KMS-11 (cell line): ENCODE results near the gene C4orf50.

Experiments used
- H2AFZ ChIP-seq: fragments of 200-600 bp; sonication (generic); 2 replicates; pipeline ENCODE4 v1.6.1; 2016; ENCODE audit warnings: antibody characterized with exemption, mixed run types, low read depth
- H3K27ac ChIP-seq: fragments of 200-600 bp; sonication (generic); 2 replicates; pipeline ENCODE4 v1.6.1; 2016; ENCODE audit warnings: mild to moderate bottlenecking, mixed run types
- H3K27me3 ChIP-seq: fragments of 200-600 bp; sonication (generic); 2 replicates; pipeline ENCODE4 v1.6.1; 2017; ENCODE audit warnings: mild to moderate bottlenecking, low read depth, mixed run types, moderate library complexity; ENCODE audit not compliant: insufficient read depth
- H3K36me3 ChIP-seq: fragments of 200-600 bp; sonication (generic); 2 replicates; pipeline ENCODE4 v1.6.1; 2017; ENCODE audit warnings: mild to moderate bottlenecking, mixed run types; ENCODE audit not compliant: insufficient read depth
- H3K4me1 ChIP-seq: fragments of 200-600 bp; sonication (generic); 2 replicates; pipeline ENCODE4 v1.6.1; 2016; ENCODE audit warnings: mild to moderate bottlenecking, low read depth, mixed run types; ENCODE audit not compliant: poor library complexity, severe bottlenecking
- H3K4me2 ChIP-seq: fragments of 200-600 bp; sonication (generic); 2 replicates; pipeline ENCODE4 v1.7.0; 2016; ENCODE audit warnings: mild to moderate bottlenecking, mixed run types
- H3K4me3 ChIP-seq: fragments of 200-600 bp; sonication (generic); IDR thresholded peaks from 2 replicates; pipeline ENCODE4 v1.6.1; 2017; ENCODE audit warnings: low read depth, low read length, mixed read lengths; ENCODE audit not compliant: insufficient read depth
- H3K79me2 ChIP-seq: fragments of 200-600 bp; sonication (generic); 2 replicates; pipeline ENCODE4 v1.6.1; 2016; ENCODE audit warnings: low read depth, mixed run types; ENCODE audit not compliant: insufficient read depth
- H3K9ac ChIP-seq: fragments of 200-600 bp; sonication (generic); 2 replicates; pipeline ENCODE4 v1.6.1; 2016; ENCODE audit warnings: mild to moderate bottlenecking, mixed run types
- H4K20me1 ChIP-seq: fragments of 200-600 bp; sonication (generic); 2 replicates; pipeline ENCODE4 v1.6.1; 2016; ENCODE audit warnings: mild to moderate bottlenecking, mixed run types; ENCODE audit not compliant: insufficient read depth
- CTCF ChIP-seq: fragments of 200-600 bp; sonication (generic); conservative IDR thresholded peaks from 2 replicates; pipeline ENCODE4 v1.6.1; 2017; ENCODE audit warnings: low read depth, mild to moderate bottlenecking, antibody characterized with exemption, low read length, moderate library complexity, mixed read lengths

C4orf50 gene

GRCh38 chr4:5967783-5968182, 50.4 kb downstream of the C4orf50 start:
- Histone ChIP-seq H3K4me3 (no peak overlapping the region), H3K27ac (no peak overlapping the region), H3K4me1 (no peaks in the 10 kb centered on the region), H3K27me3 (no peaks in the 10 kb centered on the region), H3K36me3 (no peaks in the 10 kb centered on the region), H2AFZ (no peak overlapping the region), H4K20me1 (no peaks in the 10 kb centered on the region), H3K79me2 (no peaks in the 10 kb centered on the region), H3K4me2 (no peak overlapping the region), H3K9ac (no peak overlapping the region)
- no peak for TF ChIP-seq CTCF

DNA sequence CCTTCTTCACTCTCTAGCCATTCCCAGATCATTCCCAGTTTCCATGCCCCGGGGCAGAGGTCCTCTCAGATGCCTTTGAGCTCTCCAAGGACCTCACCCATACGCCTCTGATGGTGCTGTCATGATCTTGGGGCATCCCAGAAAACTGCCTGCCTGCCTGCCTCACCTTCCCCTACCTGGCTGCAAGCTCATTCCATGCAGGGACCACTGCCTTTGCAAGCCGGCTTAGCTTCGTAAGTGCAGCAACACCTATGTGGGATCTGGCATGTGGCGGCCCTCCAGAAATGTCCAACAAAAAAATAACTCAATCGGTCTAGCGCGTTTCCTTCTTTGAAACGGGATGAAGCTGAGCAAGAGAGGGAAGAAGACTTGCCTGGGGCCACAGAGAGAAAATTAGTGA, 53.0 kb downstream of the C4orf50 start:
- TF ChIP-seq CTCF = no peak
- Histone ChIP-seq H3K36me3 (no peaks in the 10 kb centered on the region), H4K20me1 (no peaks in the 10 kb centered on the region), H3K4me2 (no peak overlapping the region), H2AFZ (no peak overlapping the region), H3K9ac (no peak overlapping the region), H3K27ac (no peak overlapping the region), H3K4me1 (no peaks in the 10 kb centered on the region), H3K4me3 (no peak overlapping the region), H3K27me3 (no peaks in the 10 kb centered on the region), H3K79me2 (no peaks in the 10 kb centered on the region)

GRCh38 chr4:5964030-5964429, 54.2 kb downstream of the C4orf50 start:
- Histone ChIP-seq H3K9ac (no peak overlapping the region), H3K4me1 (no peaks in the 10 kb centered on the region), H3K36me3 (no peaks in the 10 kb centered on the region), H3K4me2 (no peak overlapping the region), H4K20me1 (no peaks in the 10 kb centered on the region), H3K27me3 (no peaks in the 10 kb centered on the region), H2AFZ (no peak overlapping the region), H3K79me2 (no peaks in the 10 kb centered on the region), H3K4me3 (no peak overlapping the region), H3K27ac (no peak overlapping the region)
- TF ChIP-seq CTCF = no peak

- H3K4me2 ChIP-seq = no peak overlapping the region
- no peak overlapping the region for H3K27ac ChIP-seq
- H4K20me1 ChIP-seq = no peaks in the 10 kb centered on the region
- H3K4me1 ChIP-seq = no peaks in the 10 kb centered on the region
- H3K9ac ChIP-seq = no peak overlapping the region
- no peaks in the 10 kb centered on the region for H3K27me3 ChIP-seq
- no peak overlapping the region for H3K4me3 ChIP-seq
- H2AFZ ChIP-seq = no peak overlapping the region
- H3K36me3 ChIP-seq = no peaks in the 10 kb centered on the region
- no peak for TF ChIP-seq CTCF
- H3K79me2 ChIP-seq = no peaks in the 10 kb centered on the region
Observed at GRCh38 chr4:5963611-5964010, 54.6 kb downstream of the C4orf50 start.

DNA sequence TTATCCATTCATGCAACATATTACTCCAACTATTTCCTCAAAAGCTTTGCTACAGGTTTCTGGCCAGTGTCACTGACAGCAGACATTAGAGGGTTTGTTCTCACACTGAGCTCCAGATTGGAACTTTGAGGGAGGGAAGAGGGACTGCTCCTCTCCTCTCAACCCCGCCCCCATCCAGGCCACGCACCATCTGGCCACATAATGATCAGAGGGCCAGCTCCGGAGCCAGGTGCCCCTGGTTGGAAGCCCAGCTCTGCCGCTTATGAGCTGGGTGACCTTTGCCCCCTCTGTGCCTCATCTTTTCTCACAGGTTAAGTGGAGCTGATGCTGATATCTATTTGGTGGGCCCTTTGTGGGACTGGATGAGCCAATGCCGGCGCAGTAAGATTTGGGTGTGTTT, 55.8 kb downstream of the C4orf50 start:
- Histone ChIP-seq H3K4me2 (no peak overlapping the region), H4K20me1 (no peaks in the 10 kb centered on the region), H2AFZ (no peak overlapping the region), H3K79me2 (no peaks in the 10 kb centered on the region), H3K27ac (no peak overlapping the region), H3K36me3 (no peaks in the 10 kb centered on the region), H3K4me1 (no peaks in the 10 kb centered on the region), H3K4me3 (no peak overlapping the region), H3K27me3 (no peaks in the 10 kb centered on the region), H3K9ac (no peak overlapping the region)
- no peak for TF ChIP-seq CTCF
